ENCODE data around the gene PRAMEF9. TPM values are rescaled to one million over a fixed set of nuclear protein-coding genes. Genes with fewer than 3 reads are reported as not detected.

Gene PRAMEF9
- total RNA-seq, 1 donor from 2014 or later = not detected

- Histone ChIP-seq H3K9me3 (no peaks in the 10 kb centered on the region), H3K4me3 (no peak overlapping the region), H3K36me3 (no peaks in the 10 kb centered on the region), H3K27ac (no peak overlapping the region), H3K4me1 (no peaks in the 10 kb centered on the region), H3K27me3 (no peaks in the 10 kb centered on the region)
- peak in 1 of 3 experiments; percentile 31 for TF ChIP-seq CTCF (IDR thresholded peaks at IDR 0.05)
- intact Hi-C loops (cut with DNase I) = no loop called here
- DNase-seq (ENCODE audit: low spot score in 2 of 2) = no peak
Measured at GRCh38 chr1:13228343-13228781, 56.7 kb downstream of the PRAMEF9 start.

Other genes with a start within 250 kb of the PRAMEF9 start
- not detected for gene PRAMEF6, start 224.3 kb upstream of the PRAMEF9 start, total RNA-seq
- gene PRAMEF27, start 115.3 kb upstream of the PRAMEF9 start, total RNA-seq = not detected
- gene HNRNPCL3, start 111.1 kb upstream of the PRAMEF9 start, total RNA-seq = not detected
- gene PRAMEF25, start 101.1 kb upstream of the PRAMEF9 start, total RNA-seq = not detected
- gene HNRNPCL2, start 55.0 kb upstream of the PRAMEF9 start, total RNA-seq = not detected
- not detected for gene PRAMEF26, start 15.8 kb upstream of the PRAMEF9 start, total RNA-seq
- gene HNRNPCL4, start 6.2 kb upstream of the PRAMEF9 start, total RNA-seq = not detected
- gene PRAMEF13, start 29.6 kb downstream of the PRAMEF9 start, total RNA-seq = not detected
- gene PRAMEF18, start 54.3 kb downstream of the PRAMEF9 start, total RNA-seq = not detected
- not detected for gene PRAMEF5, start 82.3 kb downstream of the PRAMEF9 start, total RNA-seq
- not detected for gene PRAMEF8, start 113.3 kb downstream of the PRAMEF9 start, total RNA-seq
- not detected for gene PRAMEF33, start 131.7 kb downstream of the PRAMEF9 start, total RNA-seq
- gene PRAMEF15, start 143.7 kb downstream of the PRAMEF9 start, total RNA-seq = not detected
- gene PRAMEF14, start 175.3 kb downstream of the PRAMEF9 start, total RNA-seq = not detected
- not detected for gene PRAMEF19, start 200.1 kb downstream of the PRAMEF9 start, total RNA-seq
- not detected for gene PRAMEF17, start 217.8 kb downstream of the PRAMEF9 start, total RNA-seq
- not detected for gene PRAMEF20, start 238.6 kb downstream of the PRAMEF9 start, total RNA-seq